GM10266 (cell line): ENCODE data around the gene SORCS1.

Experiments
- DNase-seq: peaks from one replicate; pipeline ENCODE4 v3.0.0; 2012; ENCODE audit errors: extremely low spot score
- TF ChIP-seq, protein P1 (sequence below): IDR thresholded peaks from 2 replicates; pipeline ENCODE4 v1.5.1; 2012; ENCODE audit warnings: mild to moderate bottlenecking, low read depth; ENCODE audit not compliant: control insufficient read depth, insufficient read depth; ENCODE audit errors: missing control alignments

The SORCS1 gene

DNA sequence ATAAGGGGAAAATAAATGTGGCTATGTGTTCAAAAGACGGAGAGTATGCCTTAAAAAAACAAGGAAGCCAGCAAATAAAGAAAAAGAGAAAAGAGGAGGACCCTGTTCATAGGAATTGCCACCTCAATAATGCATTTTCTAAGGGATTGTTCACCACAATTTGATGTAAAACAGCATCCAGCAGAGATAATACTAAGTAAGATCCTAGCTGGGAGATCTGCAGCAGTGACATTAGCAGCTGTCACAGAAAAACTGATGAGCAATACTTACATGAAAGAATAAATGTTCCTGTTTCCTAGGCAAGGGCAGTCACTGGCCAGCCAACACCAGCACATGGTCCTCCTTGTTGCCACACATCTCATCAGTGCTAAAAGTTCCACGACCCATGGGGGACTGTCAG lies 391.5 kb downstream of the SORCS1 start:
- no peak for DNase-seq

DNA sequence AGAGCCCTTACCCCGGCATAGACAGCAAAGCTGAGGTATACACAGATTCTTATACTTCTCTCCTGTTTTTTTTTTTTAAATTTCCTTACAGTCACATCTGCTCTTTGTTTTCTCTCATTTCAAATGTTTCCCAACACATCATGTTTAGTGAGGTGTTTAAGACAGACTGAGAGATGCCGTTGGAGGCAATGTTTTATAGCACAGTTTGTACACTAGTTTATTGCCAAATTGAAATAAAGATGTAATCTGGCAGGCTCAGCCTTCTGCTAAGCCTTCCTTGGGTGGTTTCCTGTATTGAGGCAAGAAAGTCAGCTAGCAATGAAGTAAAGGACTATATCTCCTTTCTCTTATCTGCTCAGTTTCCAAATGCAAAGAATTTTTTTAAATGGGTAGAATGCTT lies 393.4 kb downstream of the SORCS1 start:
- TF ChIP-seq, protein P1, sequence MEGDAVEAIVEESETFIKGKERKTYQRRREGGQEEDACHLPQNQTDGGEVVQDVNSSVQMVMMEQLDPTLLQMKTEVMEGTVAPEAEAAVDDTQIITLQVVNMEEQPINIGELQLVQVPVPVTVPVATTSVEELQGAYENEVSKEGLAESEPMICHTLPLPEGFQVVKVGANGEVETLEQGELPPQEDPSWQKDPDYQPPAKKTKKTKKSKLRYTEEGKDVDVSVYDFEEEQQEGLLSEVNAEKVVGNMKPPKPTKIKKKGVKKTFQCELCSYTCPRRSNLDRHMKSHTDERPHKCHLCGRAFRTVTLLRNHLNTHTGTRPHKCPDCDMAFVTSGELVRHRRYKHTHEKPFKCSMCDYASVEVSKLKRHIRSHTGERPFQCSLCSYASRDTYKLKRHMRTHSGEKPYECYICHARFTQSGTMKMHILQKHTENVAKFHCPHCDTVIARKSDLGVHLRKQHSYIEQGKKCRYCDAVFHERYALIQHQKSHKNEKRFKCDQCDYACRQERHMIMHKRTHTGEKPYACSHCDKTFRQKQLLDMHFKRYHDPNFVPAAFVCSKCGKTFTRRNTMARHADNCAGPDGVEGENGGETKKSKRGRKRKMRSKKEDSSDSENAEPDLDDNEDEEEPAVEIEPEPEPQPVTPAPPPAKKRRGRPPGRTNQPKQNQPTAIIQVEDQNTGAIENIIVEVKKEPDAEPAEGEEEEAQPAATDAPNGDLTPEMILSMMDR, result no peak
- no peak for DNase-seq

More for the DNA sequence above, 391.5 kb downstream of the SORCS1 start:
- TF ChIP-seq, protein P1, result no peak

DNA sequence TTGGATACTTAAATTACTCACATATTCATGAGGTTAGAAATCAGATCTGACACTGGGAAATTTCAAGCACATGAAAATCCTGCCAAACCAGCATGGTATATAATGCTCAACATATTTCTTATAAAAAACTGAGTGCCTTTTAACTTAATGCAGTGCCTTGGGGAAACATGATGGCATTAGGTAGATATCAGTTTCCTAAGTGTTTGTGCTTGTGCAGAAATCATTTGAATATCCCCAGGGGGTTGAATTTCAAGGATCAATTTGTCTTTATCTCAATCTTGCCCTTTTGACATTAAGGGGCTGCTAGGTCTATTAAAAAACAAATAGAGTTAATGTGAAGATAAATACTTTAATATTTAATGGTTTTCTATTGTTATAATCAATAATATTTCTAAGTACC lies 396.3 kb downstream of the SORCS1 start:
- TF ChIP-seq, protein P1, result no peak
- DNase-seq, result no peak

DNA sequence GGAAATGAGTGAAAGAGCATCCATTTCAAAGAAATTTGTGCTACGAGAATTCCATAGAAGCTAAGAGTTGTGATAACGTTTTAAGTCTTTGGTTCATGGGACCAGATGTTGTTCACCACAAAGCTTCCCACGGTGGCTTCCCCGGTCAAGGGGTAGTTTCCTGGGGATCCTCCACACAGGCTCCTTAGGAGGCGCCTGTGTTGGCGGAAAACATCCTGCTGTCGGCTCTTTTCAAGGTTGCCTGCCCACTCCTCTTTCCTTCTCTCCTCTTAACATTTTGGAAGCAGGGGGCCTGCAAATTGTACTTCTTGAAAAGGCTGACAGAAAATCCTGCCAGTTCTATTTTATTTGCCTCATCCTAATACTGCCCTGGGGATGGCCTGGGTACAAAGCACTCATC lies 398.6 kb downstream of the SORCS1 start:
- TF ChIP-seq, protein P1, result no peak
- DNase-seq, result no peak

DNA sequence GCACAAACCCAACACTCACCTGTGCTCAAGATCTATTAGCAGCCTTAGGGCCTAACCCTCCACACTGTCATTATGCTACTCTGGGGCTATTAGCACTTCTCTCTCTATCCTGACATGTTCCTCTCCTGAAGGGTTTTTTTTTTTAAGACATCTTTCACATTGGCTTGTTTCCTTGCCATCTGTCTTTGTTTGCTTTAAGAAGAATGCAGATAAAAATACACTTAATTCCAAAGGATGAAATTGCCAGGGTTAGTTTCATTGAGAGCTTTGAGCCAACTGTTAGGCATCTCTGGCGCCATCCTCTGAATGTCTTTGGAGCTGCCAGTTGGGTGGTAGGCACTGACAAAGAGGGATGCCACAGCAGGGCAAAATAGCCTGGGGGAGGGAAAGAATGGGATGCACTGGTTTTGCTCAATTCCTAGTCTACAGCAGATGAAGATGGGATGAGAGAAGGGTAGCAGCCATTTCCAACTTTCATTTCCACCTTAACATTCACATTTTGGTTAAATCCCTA lies 399.2 kb downstream of the SORCS1 start:
- DNase-seq, result no peak
- TF ChIP-seq, protein P1, result no peak

DNA sequence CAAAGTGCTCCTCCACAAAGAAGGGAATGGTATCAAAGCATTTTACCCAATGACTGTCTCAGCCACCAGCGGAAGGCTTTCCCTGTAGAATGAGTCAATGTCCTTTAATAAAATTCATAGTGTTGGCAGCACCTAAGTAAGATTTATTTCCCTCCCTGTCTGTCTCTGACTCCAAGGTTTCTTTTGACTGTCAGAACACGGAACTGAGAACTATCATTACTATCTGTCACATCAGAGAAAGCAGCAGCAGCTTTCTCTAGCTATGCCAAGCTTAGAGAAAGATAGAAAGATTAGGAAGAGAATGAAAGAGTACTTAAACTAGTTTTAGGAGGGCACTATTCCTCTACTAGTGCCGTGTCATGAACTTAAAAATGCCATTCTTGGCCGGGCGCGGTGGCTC lies 400.1 kb downstream of the SORCS1 start:
- TF ChIP-seq, protein P1, result no peak
- DNase-seq, result no peak

DNA sequence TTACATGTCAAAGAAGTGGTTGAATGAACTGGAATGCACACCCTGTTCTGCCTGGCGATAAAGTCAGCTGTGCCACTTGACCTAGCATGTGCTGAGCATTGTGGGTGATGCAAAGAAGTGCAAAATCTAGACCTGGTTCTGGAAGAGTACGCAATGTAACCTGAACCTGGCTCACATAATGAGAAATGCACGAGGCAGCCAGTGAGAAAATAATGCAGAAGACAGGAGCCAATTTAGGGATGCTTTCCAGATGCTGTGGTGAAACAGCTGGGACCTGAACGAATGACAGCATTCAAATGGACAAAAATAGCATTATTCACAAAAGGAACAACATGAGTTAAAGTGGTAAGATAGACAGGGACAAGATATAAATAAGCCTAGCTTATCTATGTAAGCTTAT lies 402.6 kb downstream of the SORCS1 start:
- no peak for DNase-seq
- TF ChIP-seq, protein P1, result no peak
